Measurements from ENCODE around the gene NTRK1.

The NTRK1 gene

DNA sequence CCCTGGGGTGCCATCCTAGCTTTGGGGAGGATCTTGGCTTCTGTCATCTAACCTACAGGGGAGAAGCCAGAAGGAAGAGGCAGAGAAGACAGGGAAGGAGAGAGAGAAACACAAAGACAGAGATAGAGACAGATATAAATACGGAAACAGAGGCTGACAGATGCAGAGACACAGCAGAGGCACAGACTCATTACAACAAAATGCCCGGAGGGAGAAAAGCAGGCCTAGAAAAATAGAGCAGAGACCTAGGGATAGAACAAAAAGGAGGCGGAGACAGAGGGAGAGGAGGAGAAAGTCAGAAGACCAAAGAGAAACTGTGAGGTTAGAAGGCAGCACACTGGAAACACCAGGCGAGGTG, 34.8 kb downstream of the NTRK1 start:
- FAIRE-seq (no peak), DNase-seq (ENCODE audit: insufficient read length, low spot score) (no peak)

DNA sequence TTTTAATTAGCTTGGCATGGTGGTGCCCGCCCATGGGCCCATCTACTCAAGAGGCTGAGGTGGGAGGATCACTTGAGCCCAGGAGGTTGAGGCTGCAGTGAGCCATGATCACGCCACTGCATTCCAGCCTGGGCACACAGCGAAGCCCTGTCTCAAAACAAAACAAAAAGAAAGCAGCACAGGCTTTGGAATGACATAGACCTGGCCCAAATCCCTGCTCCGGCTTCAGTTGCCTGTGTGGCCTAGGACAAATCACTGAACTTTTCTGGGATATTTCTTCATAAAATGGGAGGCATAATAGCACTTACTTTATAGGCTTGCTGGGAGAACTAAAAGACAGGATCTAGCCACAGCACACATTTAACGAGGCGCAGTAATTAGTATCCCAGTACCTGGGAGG, 35.3 kb downstream of the NTRK1 start:
- DNase-seq (ENCODE audit: insufficient read length, low spot score) (no peak), FAIRE-seq (no peak)

DNA sequence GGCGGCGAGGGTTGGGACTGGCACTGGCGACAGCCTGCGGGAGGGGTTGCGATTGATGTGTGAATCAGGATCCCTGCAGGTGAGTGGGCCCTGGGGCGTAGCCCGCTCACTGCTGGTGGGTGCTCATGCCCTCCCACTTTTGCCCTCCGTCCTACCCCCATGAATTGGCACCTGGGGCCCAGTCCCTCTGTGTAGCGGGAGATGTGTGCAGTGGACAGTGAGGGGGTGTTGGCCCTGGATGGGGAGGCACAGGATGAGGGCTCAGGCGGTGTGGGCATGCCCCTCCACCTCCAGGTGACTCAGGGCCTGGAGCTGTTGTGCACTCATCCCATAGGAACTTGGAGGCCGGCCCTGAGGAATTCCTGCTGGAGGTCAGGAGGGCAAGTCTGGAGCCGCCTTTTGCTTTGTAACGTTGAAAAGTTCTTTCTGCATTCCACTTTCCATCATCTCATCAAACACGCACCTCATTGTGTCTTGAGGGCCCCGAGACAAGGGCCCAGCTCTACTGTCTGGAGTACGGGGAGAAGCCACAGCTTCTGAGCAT, 35.9 kb downstream of the NTRK1 start:
- DNase-seq (ENCODE audit: insufficient read length, low spot score) (no peak), FAIRE-seq (no peak)

DNA sequence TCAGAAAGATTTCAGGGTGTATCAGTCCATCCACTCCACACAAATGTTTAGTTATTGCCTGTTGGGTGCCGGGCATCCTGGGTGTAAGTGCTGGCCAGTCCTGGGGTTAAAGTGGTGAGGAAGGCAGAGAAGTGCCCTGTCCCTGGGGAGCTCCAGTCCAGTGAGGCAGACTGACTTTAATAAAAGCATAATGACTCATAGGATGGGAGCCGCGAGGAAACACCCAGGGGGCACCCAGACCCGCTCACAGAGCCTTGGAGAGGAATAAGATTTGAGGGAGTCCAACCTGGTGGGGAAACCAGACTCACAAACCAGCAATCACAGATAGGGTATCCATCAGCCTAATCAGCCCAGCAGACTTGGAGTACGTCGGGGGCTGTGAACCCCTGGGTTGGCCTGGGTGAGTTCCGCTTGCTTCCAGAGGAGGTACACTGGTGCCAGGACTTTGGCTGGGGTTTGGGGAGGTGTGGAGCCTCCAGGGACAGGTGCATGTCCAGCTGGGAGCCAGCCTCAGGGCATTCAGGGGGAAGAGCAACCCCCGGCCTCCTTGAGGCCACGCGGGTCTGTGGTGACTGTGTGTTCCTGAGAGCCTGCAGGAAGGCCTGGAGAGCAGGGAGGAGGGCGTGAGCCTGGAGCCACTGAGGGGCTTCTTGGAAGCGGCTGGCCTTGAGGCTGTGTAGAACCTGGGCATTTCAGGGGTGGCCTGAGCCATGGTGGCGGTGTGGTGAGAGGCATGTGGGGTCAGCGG, 36.6 kb downstream of the NTRK1 start:
- DNase-seq (ENCODE audit: insufficient read length, low spot score) (no peak), FAIRE-seq (no peak)

DNA sequence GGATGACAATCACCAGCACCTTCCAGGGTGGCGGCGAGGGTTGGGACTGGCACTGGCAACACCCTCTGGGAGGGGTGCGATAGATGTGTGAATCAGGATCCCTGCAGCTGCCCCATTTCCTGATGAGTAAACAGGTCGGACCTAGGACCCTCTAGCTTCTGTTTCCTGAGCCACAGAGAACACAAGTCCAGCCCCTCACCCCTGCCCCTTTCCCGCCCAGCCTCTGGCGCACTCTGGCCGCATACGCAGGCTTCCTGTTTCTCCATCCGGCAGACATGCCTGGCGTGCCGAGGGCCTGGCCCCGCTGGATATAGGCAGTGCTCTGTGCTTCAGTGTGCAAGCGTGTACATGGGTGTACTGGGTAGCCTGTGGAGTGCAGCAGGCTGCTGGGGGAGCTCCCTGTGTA, 37.5 kb downstream of the NTRK1 start:
- FAIRE-seq, result no peak

DNA sequence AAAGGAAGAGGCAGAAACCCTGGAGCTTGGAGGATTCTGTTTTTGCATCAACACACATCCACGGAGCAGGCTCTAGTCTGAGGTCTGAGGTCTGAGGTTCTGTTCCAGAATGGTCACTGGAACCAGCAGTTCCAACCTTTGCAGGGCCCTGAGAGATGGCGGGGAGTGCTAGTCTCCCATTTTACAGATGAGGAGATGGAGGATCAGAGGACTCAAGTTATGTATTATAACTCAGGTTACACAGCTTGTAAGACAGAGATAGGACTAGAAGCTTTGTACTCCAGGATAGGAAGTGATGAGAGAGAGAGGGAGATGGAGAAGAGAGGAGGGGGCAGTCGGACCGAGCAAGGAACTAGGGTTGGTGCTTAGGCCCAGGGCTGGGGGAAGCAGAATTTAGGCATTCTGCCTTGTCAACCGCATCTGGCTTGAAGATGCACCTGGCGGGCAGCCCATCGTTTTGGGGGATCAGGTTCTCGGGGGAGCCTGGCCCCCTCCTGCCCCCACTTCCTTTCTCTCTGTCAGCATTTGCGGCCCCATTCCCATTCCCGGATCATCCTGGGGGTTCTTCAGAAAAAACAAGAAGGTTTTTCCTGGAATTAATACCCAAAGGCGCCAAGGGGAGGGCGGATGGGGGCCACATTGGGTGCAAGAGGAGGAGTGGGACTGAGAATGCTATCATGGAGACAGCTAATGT, 38.5 kb downstream of the NTRK1 start:
- DNase-seq (ENCODE audit: insufficient read length, low spot score) (no peak), FAIRE-seq (no peak)

More for the DNA sequence above, 37.5 kb downstream of the NTRK1 start:
- no peak for DNase-seq (ENCODE audit: insufficient read length, low spot score)

DNA sequence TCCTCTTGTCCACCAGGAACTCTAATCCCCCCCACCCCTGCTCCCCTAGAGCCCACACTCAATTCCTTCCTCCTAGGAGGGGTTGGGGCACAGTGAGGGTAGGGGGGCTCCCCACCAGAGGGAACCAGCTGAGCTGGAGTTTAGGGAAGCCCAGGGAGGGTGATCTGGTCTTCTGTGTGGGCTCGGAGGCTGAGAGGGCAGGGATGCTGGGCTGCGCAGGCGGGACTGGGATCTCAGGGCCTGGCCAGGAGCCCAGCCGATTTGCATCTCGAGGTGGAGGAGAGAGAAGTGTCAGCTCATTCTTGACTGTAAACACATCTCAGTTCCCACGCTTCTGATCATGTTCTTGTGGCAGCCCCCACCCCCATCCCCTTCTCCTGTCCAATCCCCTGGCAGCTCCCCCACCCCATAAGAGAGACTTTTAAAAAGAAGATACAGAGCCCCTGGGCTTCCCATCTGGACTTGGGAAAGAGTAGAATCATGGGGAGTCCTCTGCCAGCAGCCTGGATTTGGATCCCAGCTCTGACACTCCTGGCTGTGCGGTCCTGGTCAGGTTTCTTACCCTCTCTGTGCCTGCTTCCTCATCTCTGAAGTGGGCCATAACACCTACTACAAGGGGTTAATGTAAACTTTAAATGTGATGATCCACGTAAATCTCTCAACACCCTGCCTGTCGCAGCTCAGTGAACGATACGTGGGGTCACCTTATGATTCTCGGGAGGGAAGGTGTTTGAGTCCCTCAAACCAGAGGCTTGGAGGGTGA, 39.5 kb downstream of the NTRK1 start:
- FAIRE-seq (no peak), DNase-seq (ENCODE audit: insufficient read length, low spot score) (no peak)

DNA sequence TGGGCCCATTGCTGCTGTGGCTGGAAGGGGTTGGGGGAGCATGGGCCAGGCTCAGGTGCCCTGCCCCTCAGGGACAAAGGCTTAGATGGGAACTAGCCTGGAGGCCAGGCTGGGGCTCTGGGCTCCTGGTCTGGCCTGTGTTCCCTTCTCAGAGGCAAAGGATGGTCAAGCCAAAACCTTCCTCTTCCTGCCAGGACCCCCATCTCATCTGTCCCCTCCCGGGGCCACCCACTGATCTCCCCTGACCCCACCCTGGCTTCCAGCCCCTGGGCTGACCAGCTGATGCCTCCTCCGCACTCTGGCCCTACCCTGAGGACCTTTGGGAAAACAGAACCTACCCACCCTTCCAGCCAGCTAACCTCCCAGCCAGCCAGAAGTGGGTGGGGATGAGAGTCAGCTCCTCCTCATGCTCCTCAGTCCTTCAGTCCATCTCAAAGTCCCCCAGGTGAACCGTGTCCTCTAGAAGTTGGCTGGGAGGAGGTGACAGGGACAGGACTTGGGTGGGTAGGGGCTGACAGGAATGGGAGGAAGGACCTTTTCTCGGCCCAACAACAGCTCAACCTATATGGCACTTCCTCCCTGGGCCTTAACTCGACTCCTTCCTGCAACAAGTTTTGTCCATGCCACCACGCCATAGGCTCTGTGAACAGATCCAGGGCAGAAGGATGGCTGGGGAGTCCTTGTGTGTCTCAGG, 40.4 kb downstream of the NTRK1 start:
- no peak for FAIRE-seq
- no peak for DNase-seq (ENCODE audit: insufficient read length, low spot score)

DNA sequence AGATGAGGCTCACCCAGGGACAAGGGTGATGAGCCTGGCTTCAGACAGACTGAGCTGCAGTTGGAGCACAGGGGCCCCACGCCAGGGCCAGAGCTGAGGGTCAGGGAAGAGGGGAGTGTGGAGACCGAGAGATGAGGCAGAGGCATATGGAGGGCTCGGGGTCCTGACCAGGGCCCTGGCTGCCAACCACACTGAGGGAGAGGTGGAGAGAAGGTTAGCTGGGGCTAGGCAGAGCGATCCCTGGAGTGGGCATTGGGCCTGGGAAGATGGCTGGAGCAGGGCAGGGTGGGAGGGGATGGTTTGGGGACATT, 40.9 kb downstream of the NTRK1 start:
- no peak for DNase-seq (ENCODE audit: insufficient read length, low spot score)
- no peak for FAIRE-seq

DNA sequence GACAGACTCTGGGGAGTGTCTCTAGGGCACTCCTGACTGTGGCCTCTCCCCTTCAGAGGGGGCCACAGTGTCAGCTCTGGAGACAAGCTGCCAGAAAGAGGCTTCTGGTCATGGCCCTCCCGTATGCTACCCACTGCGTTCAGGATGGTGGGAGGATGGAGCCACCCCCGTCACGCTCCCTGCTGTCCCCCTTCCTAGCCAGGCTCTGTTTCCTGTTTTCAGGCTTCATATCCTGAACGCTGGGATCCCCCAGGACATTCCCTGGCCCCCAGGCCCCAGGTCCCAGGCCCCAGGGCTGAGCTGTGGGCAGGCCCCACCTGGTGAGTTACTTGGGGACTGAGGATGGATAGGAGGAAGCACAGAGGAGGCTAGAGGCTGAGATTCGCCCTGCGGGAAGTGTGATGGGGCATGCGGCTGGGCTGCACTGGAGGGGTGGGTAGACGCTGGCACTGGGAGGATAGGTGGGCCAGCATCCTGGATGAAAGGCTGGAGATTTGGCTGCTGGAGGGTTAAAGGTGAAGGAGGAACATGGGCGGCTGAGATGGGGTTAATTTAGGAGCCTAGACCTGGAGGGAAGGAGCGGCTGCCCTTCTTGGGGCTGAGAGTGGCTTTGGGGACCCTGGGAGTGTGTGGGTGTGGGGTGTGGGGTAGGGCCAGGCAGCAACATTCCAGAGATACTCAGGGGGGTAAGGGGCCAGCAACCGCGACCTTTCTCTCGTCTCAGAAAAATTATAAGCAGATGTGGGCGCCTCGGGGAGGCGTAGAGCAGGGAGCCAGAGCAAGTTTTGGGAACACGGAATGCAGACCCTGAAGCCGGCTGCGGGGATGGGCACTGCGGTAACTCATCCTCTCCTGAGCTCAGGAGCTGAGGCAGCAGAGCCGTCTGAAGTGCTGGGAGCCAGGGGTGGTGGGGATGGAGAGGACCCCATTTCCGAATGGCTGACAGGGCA, 41.6 kb downstream of the NTRK1 start:
- no peak for FAIRE-seq

DNA sequence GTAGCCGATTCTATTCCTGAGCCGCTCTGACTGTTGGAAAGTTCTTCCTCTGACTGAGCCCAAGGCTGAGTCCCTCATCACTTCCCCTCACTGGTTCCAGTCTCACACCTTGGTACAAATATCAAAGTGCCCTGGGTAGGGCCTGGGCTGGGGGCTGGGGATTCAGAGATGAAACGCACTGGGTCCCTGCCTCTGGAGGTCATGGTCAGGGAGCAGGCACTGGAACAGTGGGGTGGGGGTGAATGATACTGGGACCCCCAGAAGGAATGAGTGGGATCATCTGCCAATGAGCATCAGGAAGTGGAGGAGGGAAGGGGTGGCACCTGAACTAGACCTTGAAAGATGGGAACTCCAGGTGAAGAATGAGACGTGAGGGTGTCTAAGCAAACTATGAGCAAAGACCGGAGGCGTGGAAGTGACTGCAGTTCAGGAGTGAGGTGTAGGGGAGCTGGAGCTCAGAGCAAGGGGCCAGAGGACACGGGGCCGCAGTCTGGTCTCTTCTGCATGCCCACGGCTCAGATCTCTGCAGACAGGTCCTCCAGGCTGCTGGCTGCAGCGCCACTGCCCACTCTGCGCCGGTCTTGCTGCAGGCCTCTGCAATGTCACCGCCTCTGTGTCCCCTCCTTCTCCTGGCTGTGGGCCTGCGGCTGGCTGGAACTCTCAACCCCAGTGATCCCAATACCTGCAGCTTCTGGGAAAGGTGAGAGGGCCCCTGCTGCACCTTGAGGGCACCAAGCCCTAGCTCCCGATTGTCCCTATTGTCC, 42.8 kb downstream of the NTRK1 start:
- no peak for FAIRE-seq
- DNase-seq (ENCODE audit: insufficient read length, low spot score), result no peak

More for the DNA sequence above, 41.6 kb downstream of the NTRK1 start:
- DNase-seq (ENCODE audit: insufficient read length, low spot score), result no peak

DNA sequence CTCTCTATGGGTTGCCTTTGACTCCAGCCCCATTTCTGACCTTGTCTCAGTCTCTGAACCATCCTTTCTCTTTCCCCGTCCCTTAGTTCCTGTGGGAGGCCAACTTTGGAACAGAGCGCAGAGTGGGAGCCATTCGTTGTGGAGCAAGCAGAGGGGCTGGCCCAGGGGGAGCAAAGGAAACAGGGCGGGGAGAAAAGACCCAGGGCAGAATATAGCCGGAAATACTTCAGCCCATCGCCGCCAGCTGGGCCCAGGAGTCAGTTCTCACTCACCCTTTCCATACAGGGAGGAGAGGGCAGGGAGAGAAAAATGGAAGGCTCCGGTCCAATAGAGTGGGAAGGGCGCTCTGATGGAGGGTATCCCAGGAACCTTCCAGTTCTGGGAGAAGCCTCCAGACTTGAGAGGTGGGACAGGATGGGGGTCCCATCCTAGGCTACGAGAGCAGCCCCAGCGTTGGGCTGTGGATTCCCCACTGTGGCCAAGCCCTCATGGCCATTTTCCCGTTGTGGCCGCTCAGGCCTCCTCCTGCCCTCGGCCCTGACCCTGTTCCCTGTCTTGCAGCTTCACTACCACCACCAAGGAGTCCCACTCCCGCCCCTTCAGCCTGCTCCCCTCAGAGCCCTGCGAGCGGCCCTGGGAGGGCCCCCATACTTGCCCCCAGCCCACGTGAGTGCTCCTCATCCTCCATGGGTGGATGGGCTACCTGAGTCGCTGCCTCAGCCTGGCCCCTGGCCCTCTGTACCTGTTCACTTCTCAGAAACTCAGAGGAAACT, 43.7 kb downstream of the NTRK1 start:
- FAIRE-seq, result no peak

DNA sequence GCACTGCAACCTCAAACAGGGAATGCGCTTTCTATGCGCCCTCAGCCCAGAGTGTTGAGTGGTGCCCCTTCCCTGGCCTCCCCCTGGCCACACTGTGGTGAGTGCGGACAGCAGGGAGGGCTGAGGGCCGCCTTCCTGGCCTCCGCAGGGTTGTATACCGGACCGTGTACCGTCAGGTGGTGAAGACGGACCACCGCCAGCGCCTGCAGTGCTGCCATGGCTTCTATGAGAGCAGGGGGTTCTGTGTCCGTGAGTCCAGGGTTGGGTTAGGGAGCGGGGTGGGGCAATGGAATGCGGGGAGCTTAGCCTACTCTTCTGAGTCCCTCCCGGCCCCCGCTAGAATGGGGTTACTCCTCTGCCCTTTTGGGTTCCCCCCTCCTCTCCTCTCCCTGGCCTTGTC, 44.5 kb downstream of the NTRK1 start:
- FAIRE-seq (no peak), DNase-seq (ENCODE audit: insufficient read length, low spot score) (no peak)

More for the DNA sequence above, 43.7 kb downstream of the NTRK1 start:
- DNase-seq (ENCODE audit: insufficient read length, low spot score), result no peak

DNA sequence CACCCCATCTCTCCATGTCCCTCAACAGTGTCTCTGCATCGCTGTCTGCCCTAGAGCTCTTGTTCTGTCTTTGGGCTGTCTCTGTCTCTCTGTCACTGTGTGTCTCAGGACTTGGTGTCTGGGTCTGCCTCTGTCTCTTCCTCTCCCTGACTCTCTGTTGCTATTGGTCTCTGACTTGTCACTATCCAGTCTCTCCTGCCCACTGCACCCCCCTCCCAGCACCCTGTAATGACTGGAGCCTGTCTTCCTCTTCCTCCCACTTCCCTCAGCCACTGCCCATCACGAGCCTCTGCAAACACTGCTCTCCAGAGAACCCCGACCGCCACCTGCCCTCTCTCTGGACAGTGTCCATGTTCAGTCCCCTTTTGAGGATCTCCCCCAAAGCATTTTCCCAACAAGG, 45.0 kb downstream of the NTRK1 start:
- FAIRE-seq (no peak), DNase-seq (ENCODE audit: insufficient read length, low spot score) (no peak)

DNA sequence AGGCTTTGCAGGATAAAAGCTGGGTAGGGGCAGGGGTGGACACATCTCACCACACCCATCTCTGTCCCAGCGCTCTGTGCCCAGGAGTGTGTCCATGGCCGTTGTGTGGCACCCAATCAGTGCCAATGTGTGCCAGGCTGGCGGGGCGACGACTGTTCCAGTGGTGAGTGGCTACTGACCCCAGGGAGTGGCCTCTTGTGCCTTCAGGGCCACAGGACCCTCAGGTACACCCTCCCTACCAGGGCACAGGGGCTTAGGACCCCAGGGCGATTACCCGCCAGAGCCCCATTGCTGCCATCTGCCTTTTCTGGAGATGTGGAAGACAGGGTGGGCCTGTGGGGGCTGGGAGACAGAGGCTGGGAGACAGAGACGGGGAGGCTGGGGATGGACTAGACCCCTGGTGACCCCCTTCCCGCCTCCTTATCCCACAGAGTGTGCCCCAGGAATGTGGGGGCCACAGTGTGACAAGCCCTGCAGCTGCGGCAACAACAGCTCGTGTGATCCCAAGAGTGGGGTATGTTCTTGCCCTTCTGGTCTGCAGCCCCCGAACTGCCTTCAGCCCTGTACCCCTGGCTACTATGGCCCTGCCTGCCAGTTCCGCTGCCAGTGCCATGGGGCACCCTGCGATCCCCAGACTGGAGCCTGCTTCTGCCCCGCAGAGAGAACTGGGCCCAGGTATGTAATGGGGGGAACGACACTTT, 45.7 kb downstream of the NTRK1 start:
- FAIRE-seq (no peak), DNase-seq (ENCODE audit: insufficient read length, low spot score) (no peak)

DNA sequence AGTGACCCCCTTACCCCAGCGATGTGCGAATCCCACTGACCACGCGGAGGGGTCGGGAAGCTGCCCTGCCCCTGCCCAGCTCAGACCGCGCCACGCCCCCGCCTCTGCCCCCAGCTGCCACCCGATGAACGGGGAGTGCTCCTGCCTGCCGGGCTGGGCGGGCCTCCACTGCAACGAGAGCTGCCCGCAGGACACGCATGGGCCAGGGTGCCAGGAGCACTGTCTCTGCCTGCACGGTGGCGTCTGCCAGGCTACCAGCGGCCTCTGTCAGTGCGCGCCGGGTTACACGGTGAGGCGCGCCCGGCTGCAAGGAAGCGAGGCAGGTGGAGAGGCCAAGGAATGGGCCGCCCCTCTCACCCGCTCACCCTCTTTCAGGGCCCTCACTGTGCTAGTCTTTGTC, 47.9 kb downstream of the NTRK1 start:
- FAIRE-seq (no peak), DNase-seq (ENCODE audit: insufficient read length, low spot score) (no peak)

DNA sequence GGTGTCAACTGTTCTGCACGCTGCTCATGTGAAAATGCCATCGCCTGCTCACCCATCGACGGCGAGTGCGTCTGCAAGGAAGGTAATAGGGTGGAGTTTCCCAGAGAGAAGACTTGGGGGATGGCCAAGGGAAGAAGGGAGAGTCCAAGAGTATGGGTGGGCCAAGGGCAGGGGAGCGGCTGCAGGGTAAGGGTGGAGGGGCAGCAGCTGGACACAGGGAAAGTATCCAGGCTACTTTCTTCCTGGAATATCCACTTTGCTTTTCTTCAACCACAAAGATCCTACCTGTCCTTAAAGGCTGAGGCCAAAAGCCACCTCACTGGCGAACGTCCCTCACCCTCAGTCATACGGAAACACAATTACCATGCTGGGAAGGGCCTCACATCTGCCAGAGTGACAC, 48.3 kb downstream of the NTRK1 start:
- DNase-seq (ENCODE audit: insufficient read length, low spot score), result no peak
- no peak for FAIRE-seq

DNA sequence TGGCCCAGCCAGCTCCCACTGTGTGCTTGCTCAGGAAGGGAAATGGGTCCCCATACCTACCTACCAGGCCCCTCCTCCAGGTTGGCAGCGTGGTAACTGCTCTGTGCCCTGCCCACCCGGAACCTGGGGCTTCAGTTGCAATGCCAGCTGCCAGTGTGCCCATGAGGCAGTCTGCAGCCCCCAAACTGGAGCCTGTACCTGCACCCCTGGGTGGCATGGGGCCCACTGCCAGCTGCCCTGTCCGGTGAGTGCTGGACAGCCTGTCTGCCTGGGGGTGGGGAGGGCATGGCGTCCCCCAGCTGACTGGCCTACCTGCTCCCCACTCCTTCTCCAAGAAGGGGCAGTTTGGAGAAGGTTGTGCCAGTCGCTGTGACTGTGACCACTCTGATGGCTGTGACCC, 49.0 kb downstream of the NTRK1 start:
- FAIRE-seq, result no peak
- DNase-seq (ENCODE audit: insufficient read length, low spot score), result no peak

Measured in GM19239 (cell line).